ENCODE data around the gene KREMEN2. TPM values are rescaled to one million over a fixed set of nuclear protein-coding genes. Genes with fewer than 3 reads are reported as not detected.

The KREMEN2 gene
- total RNA-seq, 1 experiment from 2014 or later, result 0.49 TPM

GRCh38 chr16:2974319-2975056, 10.4 kb downstream of the KREMEN2 start:
- no peak overlapping the region for H3K27ac ChIP-seq (ENCODE audit: low read depth, low read length, poor library complexity, severe bottlenecking)
- ChIA-PET CTCF (no interaction called here), POLR2A (ENCODE audit: low non-redundant PET) (no interaction called here)
- H3K4me1 ChIP-seq (ENCODE audit: insufficient read depth, low read length, poor library complexity, severe bottlenecking), result peaks cover 16% of the 10 kb centered on the region
- no peak overlapping the region for H3K4me3 ChIP-seq (ENCODE audit: low read depth, low read length, poor library complexity, severe bottlenecking)
- BruUV-seq (replicated peaks), result no TSS peak
- peaks cover 50% of the 10 kb centered on the region for H3K36me3 ChIP-seq (ENCODE audit: insufficient read depth, low read length, poor library complexity, severe bottlenecking)
- no peak for DNase-seq (ENCODE audit: low spot score)
- H3K9me3 ChIP-seq (ENCODE audit: low read depth, low read length, poor library complexity, severe bottlenecking), result no peaks in the 10 kb centered on the region
- TF ChIP-seq EZH2 (IDR thresholded peaks at IDR 0.05; ENCODE audit: borderline replicate concordance, low read depth, low read length, poor library complexity, severe bottlenecking) (no peak), CTCF (conservative IDR thresholded peaks at IDR 0.05; ENCODE audit: low read depth, low read length) (no peak)
- H3K27me3 ChIP-seq (replicated peaks; ENCODE audit: insufficient read depth, low read depth, low read length, poor library complexity), result no peaks in the 10 kb centered on the region
- intact Hi-C loops (cut with micrococcal nuclease; ENCODE audit: unreplicated experiment), result no loop called here

- Histone ChIP-seq H3K27me3 (replicated peaks; ENCODE audit: insufficient read depth, low read depth, low read length, poor library complexity) (no peaks in the 10 kb centered on the region), H3K4me1 (ENCODE audit: insufficient read depth, low read length, poor library complexity, severe bottlenecking) (peaks cover 17% of the 10 kb centered on the region), H3K36me3 (ENCODE audit: insufficient read depth, low read length, poor library complexity, severe bottlenecking) (peaks cover 50% of the 10 kb centered on the region), H3K4me3 (ENCODE audit: low read depth, low read length, poor library complexity, severe bottlenecking) (no peak overlapping the region), H3K27ac (ENCODE audit: low read depth, low read length, poor library complexity, severe bottlenecking) (no peak overlapping the region), H3K9me3 (ENCODE audit: low read depth, low read length, poor library complexity, severe bottlenecking) (no peaks in the 10 kb centered on the region)
- no peak for TF ChIP-seq CTCF (conservative IDR thresholded peaks at IDR 0.05; ENCODE audit: low read depth, low read length)
- no peak for TF ChIP-seq EZH2 (IDR thresholded peaks at IDR 0.05; ENCODE audit: borderline replicate concordance, low read depth, low read length, poor library complexity, severe bottlenecking)
- DNase-seq (ENCODE audit: low spot score), result no peak
- no TSS peak for BruUV-seq (replicated peaks)
- CTCF ChIA-PET, result no interaction called here
- intact Hi-C loops (cut with micrococcal nuclease; ENCODE audit: unreplicated experiment), result no loop called here
- POLR2A ChIA-PET (ENCODE audit: low non-redundant PET), result no interaction called here
Observed at GRCh38 chr16:2975161-2975795, 11.2 kb downstream of the KREMEN2 start.

- intact Hi-C loops (cut with micrococcal nuclease; ENCODE audit: unreplicated experiment), result no loop called here
- Histone ChIP-seq H3K36me3 (ENCODE audit: insufficient read depth, low read length, poor library complexity, severe bottlenecking) (peaks cover 50% of the 10 kb centered on the region), H3K9me3 (ENCODE audit: low read depth, low read length, poor library complexity, severe bottlenecking) (no peaks in the 10 kb centered on the region), H3K27me3 (replicated peaks; ENCODE audit: insufficient read depth, low read depth, low read length, poor library complexity) (no peaks in the 10 kb centered on the region), H3K4me1 (ENCODE audit: insufficient read depth, low read length, poor library complexity, severe bottlenecking) (peaks cover 21% of the 10 kb centered on the region), H3K4me3 (ENCODE audit: low read depth, low read length, poor library complexity, severe bottlenecking) (no peak overlapping the region), H3K27ac (ENCODE audit: low read depth, low read length, poor library complexity, severe bottlenecking) (no peak overlapping the region)
- TF ChIP-seq EZH2 (IDR thresholded peaks at IDR 0.05; ENCODE audit: borderline replicate concordance, low read depth, low read length, poor library complexity, severe bottlenecking), result no peak
- no peak for TF ChIP-seq CTCF (conservative IDR thresholded peaks at IDR 0.05; ENCODE audit: low read depth, low read length)
- DNase-seq (ENCODE audit: low spot score), result no peak
- ChIA-PET POLR2A (ENCODE audit: low non-redundant PET) (no interaction called here), CTCF (no interaction called here)
- BruUV-seq (replicated peaks), result no TSS peak
Observed at GRCh38 chr16:2976201-2976600, 12.1 kb downstream of the KREMEN2 start.

All from A673 (cell line).